ENCODE data around the gene CLEC1A.

CLEC1A gene

DNA sequence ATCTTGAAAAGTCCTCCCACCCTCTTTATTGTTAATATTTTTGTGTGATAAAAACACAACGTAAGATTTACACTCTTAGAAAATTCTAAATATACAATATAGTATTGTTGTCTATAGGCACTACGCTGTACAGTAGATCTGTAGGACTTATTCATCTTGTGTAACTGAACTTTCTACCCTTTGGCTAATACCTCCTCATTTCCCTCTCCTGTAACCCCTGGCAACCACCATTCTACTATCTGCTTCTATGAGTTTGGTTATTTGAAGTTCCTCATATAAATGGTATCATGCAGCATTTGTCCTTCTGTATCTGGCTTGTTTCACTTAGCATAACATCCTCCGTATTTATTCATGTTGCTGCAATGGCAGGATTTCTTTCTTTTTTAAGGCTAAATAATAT is 73.5 kb downstream of the CLEC1A start:
- Histone ChIP-seq H3K27me3 (no peaks in the 10 kb centered on the region), H3K9me3 (peaks cover under 1% of the 10 kb centered on the region; the same call in 1 of the 2 replicates), H3K9ac (no peak overlapping the region), H3K4me1 (no peaks in the 10 kb centered on the region), H3K27ac (no peak overlapping the region), H3K36me3 (no peaks in the 10 kb centered on the region), H3K4me2 (no peak overlapping the region), H4K20me1 (no peaks in the 10 kb centered on the region), H3K4me3 (no peak overlapping the region)
- TF ChIP-seq Cebpa-rat (IDR thresholded peaks at IDR 0.05) = no peak

DNA sequence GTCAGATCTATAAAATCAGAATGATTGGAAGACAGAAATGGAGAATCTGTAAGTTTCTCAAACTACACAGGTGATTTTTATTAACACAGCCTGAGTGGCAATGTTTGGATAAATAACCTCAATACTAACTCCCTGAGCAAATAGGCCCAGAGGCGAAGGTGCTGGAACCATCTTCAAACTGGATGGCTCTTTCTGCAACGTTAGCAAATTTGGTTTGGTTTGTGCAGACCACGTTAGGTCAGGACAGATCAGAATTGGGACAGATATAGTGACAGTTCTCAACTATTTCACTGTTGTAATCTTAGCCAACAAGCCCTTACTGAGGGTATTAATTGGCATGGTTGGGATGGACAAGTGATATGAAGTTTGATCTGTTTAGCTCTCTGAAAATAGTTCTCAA is 77.4 kb downstream of the CLEC1A start:
- Histone ChIP-seq H3K4me2 (no peak overlapping the region), H3K9ac (no peak overlapping the region), H4K20me1 (no peaks in the 10 kb centered on the region), H3K36me3 (no peaks in the 10 kb centered on the region), H3K27ac (no peak overlapping the region), H3K27me3 (no peaks in the 10 kb centered on the region), H3K4me1 (no peaks in the 10 kb centered on the region), H3K9me3 (no peaks in the 10 kb centered on the region), H3K4me3 (no peak overlapping the region)
- TF ChIP-seq Cebpa-rat (IDR thresholded peaks at IDR 0.05) = no peak
